GM18511 (cell line): ENCODE data around the gene LY6G6C.
A peak's percentile ranks its signal among the peaks of the same experiment; 100 is the strongest.

Experiments used
- ATAC-seq: cut with Tn5 transposase; IDR thresholded peaks from one replicate; pipeline ENCODE4 v1.9.1; 2021; ENCODE audit warnings: mild to moderate bottlenecking, moderate library complexity; ENCODE audit not compliant: unreplicated experiment

LY6G6C gene

GRCh38 chr6:31727717-31728671, 6.4 kb upstream of the LY6G6C start:
- peak; percentile 2 for ATAC-seq

- peak; percentile 64 for ATAC-seq
Measured at GRCh38 chr6:31727034-31727716, 5.6 kb upstream of the LY6G6C start.

GRCh38 chr6:31725502-31726350, 4.2 kb upstream of the LY6G6C start:
- no peak for ATAC-seq

GRCh38 chr6:31723980-31724691, 2.6 kb upstream of the LY6G6C start:
- no peak for ATAC-seq

- no peak for ATAC-seq
Measured at GRCh38 chr6:31723245-31723979, 1.9 kb upstream of the LY6G6C start, which contains the start of gene MPIG6B. Gene MPIG6B (plus strand): TSS chr6:31723373. CDS start chr6:31723384, 11 bp downstream.

- ATAC-seq = no peak
Measured at GRCh38 chr6:31722173-31722572, 627 bp upstream of the LY6G6C start.

- no peak for ATAC-seq
Measured at GRCh38 chr6:31720196-31720770, 1.3 kb downstream of the LY6G6C start.

- no peak for ATAC-seq
Measured at GRCh38 chr6:31719001-31719400, 2.5 kb downstream of the LY6G6C start.

- ATAC-seq = no peak
Measured at GRCh38 chr6:31718265-31718664, 3.3 kb downstream of the LY6G6C start.

GRCh38 chr6:31717499-31718222, 3.9 kb downstream of the LY6G6C start:
- no peak for ATAC-seq

GRCh38 chr6:31715022-31715958, 6.3 kb downstream of the LY6G6C start, which contains the start of gene LY6G6D:
Gene LY6G6D (plus strand): TSS chr6:31715348. CDS start chr6:31715356, 8 bp downstream.
- ATAC-seq = no peak

GRCh38 chr6:31713991-31714684, 7.4 kb downstream of the LY6G6C start:
- no peak for ATAC-seq

GRCh38 chr6:31713465-31713864, 8.1 kb downstream of the LY6G6C start:
- ATAC-seq = no peak

GRCh38 chr6:31712296-31712695, 9.2 kb downstream of the LY6G6C start:
- ATAC-seq = no peak

- ATAC-seq = no peak
Measured at GRCh38 chr6:31711233-31711632, 10.3 kb downstream of the LY6G6C start.

- ATAC-seq = no peak
Measured at GRCh38 chr6:31710523-31711219, 10.9 kb downstream of the LY6G6C start.
